H4 (cell line): Measurements from ENCODE around the gene FAF2. TPM values are rescaled to one million over a fixed set of nuclear protein-coding genes. Genes with fewer than 3 reads are reported as not detected.
"Not testable (repeated sequence)": the region's sequence is repeated elsewhere in the genome, so short reads cannot be mapped to it uniquely, and the experiment has no call there.

Source experiments
- DNase-seq: peaks from one replicate; pipeline ENCODE4 v3.0.0-alpha.2; 2015; ENCODE audit warnings: low spot score
- total RNA-seq: library from RNA; depleted of rRNA; stranded (reverse); fragments of >200 nt; shearing (Covaris generic); gene quantifications from 2 replicates; pipeline ENCODE4 v1.2.3, GENCODE V29; 2014; rRNA removed

Gene FAF2, protein sequence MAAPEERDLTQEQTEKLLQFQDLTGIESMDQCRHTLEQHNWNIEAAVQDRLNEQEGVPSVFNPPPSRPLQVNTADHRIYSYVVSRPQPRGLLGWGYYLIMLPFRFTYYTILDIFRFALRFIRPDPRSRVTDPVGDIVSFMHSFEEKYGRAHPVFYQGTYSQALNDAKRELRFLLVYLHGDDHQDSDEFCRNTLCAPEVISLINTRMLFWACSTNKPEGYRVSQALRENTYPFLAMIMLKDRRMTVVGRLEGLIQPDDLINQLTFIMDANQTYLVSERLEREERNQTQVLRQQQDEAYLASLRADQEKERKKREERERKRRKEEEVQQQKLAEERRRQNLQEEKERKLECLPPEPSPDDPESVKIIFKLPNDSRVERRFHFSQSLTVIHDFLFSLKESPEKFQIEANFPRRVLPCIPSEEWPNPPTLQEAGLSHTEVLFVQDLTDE
- 59.3 and 64.6 TPM in 2 replicates for total RNA-seq

DNA sequence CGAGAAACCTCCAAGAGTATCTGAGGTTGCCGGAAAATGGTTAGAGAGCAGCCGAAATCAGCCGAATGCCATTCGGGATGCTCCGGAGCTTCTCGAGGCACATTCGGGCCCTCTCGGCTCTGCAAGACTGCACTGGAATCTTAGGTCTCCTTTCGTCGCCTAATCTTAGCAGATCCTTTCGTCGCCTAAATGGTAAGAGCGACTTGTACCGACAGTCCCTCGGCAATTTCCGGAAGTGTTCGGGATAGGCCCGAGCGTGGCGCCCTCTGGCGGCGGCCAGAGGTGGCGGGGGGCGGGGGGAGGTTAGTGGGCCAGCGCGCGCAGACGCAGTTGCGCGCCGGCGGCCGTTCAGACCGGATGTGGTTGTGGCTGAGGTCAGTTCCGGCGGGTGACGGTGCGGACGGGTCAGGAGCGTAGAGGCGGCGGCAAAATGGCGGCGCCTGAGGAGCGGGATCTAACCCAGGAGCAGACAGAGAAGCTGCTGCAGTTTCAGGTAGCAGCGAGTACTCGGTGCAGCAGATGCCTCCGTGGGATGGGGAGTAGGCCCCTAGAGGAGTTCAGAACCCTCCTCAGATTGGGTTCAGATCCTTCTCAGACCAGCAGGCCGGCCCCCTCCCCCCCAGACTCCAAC, at the start of gene FAF2:
Gene FAF2, plus strand, starts transcription at position 408 of the 631 bp plus-strand sequence. Its CDS starts 23 bp downstream, at position 431.
- DNase-seq, result peak; percentile 100

DNA sequence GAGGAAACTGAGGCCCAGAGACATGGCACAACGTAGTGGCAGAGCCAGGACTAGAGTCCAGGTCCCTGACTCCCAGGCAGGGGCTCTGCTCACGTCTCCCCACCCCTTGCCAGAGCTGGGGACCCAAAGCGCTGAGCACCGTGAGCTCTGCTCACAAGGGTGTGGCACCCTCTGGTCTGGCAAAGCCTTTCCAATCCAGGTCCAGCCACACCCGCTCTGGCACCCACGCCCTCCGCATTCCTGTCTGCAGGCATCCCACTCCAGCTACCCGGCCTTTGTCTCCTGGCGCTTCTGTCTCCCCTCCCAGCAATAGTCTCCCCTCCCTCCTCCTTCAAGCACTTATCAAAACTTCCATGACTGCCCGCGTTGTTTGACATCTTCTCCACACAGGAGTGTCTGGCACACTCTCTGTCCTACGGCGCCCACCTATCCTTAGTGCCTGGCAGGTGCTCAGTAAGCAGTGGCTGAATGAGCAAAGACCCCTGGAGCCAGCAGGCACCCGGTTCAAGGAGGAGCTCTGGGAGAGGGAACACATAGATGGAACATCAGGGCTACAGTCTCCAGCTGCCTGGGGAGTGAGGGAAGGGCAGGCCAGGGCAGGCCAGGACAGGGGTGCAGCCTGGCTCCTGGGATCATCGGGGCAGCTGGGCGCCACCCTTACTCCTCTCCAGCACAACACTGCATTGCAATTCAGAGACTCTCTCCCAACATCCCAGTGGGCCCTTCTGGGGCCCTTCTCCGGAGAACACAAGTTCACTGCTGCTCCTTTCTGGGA, 47.6 kb upstream of the FAF2 start:
- DNase-seq, result no peak

DNA sequence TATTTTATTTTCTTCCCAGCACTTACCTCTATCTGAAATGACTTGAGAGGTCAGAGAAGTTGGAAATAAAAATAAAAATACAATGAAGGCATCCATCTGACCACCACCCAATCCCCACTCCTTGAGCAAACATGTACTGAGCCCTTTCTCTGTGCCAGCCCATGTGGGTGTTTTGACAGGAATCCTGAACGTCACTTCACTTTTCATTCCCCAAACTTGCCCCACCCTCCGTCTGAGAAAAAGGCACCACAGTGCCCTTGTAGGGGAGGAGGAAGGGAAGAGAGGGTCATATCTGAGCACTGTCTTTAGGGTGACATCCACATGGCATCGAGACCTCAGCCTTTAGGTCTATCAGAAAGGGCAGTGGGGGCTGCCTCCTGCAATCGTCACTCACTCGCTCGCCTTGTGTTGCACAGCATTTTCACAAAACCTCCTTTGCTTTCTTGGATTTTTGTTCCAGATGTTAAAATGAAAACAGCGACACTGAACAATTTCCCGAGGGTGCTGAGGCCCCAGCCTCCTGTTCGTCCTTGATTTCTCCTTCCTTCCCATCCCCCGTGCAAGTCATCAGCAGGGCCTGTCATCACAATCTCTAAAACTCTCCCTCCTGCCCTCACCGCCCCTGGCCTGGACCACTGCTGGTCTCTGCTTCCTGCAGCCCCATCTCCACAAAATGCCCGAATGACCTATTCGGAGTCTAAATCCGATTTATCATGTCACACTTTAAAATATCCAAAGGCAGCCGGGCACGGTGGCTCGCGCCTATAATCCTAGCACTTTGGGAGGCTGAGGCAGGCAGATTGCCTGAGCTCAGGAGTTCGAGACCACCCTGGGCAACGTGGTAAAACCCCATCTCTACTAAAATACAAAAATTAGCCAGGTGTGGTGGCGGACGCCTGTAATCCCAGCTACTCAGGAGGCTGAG, 46.6 kb upstream of the FAF2 start:
- no peak for DNase-seq

DNA sequence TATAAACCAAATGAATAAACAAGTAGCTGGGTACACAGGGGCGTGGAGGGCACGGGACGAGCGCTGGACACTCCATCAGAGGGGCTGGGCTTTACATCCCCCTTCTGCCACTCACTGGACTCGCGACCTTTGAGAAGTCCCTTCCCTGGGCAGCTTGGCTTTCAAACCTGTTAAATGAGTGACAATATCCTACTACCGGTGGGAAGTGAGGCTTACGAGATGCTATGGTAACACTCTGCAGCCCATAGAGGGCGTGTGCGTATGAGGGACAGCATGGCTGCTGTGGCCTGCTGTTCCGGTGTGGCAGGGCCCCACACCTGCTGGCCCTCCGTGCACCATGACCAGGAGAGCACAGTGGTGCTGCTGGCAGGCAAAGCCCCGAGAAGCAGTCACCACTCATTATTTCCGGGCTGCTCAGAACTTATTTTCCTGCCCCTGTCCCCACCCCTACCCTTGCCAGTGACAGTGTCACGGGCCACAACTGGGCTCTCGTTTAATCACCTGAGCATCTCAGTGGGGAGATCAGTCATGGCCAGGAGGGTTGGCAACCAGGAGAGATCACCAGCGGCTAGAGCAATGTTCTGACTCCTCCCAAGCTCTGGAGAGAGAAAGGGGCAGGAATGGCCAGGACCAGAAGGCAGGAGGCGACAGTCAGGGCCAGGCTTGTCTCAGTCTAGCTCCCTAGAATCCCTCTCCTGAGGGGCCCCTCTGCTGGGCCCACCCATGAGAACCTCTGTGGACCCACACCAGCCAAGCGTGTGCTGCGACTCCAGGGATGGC, 42.3 kb upstream of the FAF2 start:
- DNase-seq, result no peak

DNA sequence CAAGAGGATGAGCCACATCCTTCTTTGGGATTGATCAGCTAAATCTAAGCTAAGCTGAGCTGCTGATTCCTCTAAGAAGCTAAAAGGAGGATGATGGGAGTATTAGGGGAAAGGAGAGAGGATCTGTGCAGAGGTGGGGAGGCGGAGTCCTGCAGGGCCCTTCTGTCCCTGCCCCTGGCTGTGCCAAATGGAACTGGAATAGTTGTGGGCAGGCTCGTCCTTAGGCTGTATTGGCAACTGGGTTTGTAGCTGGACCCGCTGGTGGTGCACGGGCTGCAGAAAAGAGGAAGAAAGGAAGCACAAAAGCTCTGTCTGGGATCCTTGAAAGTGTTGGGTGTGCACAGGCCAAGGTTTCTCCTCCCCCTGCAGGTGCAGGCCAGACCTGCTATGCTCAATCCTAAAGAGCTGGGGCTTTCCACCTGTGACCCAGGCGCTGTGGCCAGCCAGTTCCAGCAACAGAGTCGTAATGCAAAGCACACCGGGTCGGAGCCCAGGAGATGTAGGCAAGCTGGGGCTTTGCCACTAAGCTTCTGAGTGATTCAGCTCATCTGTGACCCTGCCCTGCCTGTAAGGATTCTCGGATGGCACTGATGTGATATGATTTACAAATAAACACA, 41.6 kb upstream of the FAF2 start:
- DNase-seq, result no peak

DNA sequence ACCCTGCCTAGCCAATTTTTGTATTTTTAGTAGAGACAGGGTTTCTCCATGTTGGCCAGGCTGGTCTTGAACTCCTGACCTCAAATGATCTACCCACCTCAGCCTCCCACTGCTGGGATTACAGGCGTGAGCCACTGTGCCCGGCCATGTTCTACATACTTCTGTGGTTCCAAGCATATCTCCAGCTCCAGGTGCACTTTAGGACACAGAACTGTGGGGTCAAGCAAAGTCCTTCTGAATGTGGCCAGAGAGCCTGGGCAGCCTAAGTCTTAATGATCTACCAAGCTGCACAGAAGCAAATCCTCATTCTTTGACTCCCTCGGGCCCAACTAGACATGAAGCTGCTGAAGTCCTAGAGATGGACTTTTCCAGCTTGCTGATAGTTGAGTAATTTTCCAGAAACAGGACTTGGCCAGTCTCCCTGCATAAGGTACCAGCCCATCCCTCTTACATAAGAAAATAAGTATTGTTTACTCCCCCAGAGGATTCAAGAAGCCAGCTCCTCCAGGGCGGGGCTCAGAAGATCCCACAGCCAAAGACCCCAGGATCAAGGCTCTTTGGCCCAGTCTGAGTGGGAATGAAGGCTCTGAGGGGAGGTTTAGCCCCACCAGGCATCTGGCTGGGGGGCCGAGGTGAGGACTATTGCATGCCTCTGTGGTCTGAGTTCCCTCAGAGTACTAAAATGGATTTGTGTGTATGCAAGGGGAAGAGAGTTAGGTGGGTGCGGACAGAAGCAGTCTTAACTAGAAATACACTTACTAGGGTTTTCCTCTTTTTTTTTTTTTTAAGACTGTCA, 40.5 kb upstream of the FAF2 start:
- DNase-seq, result no peak

DNA sequence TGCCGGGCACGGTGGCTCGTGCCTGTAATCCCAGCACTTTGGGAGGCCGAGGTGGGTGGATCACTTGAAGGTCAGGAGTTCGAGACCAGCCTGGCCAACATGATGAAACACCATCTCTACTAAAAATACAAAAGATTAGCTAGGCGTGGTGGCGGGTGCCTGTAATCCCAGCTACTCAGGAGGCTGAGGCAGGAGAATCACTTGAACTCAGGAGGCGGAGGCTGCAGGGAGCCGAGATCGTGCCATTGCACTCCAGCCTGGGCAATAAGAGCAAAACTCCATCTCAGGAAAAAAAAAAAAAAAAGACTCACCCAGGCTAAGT, 40.0 kb upstream of the FAF2 start:
- not testable (repeated sequence) for DNase-seq

DNA sequence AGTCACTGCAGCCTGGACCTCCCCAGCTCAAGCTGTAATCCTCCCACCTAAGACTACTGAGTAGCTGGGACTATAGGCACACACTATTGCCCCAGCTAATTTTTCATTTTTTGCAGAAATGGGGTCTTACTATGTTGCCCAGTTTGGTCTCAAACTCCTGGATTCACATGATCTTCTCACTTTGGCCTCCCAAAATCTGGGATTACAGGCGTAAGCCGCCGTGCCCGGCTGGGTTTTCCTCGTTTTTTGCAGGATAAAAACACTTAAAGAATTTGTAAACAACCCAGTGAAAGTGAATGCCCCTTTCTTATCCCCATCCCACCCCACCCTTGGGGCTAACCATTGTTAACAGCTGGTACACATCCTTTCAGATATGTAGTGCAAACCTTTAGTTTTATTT, 39.6 kb upstream of the FAF2 start:
- DNase-seq, result no peak

DNA sequence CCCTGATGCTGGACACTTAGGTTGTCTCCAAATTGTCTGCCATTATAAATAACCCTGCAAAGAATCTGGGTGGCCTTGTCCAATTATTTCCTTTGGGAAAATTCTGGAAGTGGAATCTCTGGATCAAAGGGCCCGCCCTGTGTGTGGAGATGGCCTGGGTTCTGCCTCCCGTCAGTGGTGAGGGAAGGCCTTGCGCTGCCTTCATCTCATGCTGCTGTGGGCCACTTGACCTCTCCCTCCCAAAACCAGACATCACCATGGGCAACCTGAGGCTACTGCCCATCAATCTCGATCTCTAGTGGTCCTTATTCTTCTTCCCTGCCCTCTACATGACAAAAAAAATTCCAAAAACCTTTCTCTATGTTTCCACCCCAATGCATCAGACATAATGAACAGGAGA, 38.4 kb upstream of the FAF2 start:
- DNase-seq, result no peak

DNA sequence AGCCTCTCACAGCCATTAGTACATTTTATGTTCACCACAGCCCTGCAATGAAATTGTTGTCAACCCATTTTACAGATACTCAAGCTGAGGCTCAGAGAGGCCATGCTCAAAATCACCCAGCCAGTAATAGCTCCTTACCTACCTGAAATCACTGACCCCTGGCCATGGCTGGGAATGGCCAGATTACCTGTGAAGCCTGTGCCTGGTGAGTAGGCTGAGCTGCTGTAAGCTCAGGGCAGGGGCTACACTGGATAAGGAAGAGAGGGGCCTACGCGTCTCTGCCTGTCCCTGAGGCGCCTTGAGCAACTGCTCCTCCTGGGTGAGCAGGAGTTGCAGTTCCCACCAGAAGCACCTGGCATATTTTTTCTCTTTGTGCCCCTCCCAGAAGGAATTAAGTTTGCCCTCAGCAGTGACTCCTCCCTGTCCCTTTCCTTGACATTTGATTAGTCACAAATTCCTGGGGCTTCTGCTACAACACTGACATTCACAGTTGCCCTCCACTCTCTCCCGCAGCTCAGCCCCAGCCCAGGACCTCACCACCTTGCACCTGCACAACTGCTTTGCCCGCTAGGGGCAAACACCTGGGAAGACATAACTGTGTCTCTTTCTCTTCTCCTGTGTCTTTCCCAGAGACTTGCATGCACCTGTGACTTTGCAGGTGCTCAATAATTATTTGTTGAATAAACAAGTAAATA, 37.6 kb upstream of the FAF2 start:
- DNase-seq, result no peak

DNA sequence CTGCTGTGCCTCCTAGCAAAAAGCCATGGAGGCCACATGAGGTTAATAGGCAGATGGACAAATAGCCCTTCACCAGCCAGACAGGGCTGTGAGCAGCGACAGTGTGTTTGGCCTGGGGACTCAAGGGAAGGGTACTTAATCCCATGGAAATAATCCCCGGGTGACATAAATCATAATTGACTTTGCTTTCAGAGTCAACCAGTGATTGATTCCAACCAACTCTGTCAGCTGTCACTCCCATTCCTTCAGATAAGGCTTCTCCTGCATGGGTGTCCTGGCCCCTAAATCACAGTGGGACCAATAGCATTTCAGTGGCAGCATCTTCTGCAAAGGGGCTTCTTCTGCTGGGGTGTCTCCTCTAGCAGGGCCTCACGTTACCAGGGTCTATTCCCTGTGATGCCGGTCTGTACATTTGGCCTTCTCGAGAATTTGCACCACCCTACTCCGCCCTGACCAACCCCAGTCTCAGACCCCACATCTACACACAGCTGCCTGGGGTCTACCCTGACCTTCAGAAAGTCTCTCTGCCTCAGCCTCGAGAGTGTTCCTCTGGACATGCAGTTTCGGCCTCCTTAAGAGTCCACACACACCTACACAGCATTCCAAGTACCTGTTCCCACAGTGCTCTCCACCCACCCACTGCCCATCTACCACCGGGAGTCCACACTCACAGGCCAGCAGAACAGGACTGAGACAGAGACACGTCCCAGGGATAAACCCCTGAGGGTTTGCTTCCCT, 35.5 kb upstream of the FAF2 start:
- peak; percentile 4 for DNase-seq

DNA sequence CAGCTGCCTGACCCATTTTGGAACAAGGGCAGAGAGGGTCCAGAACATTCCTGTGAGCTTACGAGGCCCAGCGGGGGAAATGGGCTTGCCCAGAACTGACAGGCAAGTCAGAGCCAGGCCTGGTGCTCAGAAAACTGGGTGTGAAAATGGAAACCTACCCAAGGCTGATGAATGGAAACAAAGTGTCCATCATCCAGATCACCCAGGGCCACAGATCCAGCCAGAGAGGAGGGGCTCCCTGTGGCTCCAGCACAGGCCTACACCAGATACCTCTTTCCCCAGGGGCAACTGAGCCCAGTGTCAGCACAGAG, 35.0 kb upstream of the FAF2 start:
- DNase-seq, result peak; percentile 6

DNA sequence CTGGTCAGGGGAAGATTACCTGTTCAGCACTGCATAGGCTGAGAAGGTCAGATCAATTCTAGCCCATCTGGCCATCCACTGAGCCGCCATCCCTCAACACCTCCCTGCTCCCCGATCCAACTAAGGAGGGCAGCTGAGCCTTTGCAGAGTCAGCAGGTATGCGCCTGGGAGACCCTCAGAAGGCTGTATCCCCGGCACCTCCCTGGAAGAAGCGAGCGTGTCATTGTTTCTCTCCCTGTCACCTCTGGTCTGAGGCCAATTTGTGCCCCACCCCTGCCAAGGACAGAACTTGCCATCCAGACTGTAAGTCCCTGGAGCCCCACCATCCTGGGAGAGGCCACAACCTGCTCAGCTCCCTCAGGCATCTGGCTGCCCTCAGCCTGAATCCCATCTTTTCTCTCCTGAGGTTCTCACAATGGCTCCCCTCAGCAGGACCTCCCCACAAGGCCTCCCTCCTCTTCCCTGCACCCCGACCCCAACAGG, 34.4 kb upstream of the FAF2 start:
- DNase-seq, result peak; percentile 8

DNA sequence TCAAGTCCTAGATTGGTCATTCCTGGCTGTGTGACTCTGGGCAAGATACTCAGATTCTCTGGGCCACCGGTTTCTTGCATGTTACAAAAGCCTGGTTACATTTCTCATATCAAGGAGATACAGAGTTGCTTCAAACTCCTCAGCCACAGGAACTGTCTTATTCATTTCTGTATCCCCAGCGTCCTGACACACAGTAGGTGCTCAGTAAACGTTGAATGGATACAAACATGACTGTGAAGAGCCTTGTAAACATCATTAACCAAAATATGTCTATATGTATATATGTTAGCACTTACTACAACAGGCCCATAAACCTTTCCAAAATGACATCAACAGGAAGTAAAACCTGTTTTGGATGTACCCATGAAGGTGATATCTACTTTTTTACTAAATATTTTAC, 33.5 kb upstream of the FAF2 start:
- no peak for DNase-seq

DNA sequence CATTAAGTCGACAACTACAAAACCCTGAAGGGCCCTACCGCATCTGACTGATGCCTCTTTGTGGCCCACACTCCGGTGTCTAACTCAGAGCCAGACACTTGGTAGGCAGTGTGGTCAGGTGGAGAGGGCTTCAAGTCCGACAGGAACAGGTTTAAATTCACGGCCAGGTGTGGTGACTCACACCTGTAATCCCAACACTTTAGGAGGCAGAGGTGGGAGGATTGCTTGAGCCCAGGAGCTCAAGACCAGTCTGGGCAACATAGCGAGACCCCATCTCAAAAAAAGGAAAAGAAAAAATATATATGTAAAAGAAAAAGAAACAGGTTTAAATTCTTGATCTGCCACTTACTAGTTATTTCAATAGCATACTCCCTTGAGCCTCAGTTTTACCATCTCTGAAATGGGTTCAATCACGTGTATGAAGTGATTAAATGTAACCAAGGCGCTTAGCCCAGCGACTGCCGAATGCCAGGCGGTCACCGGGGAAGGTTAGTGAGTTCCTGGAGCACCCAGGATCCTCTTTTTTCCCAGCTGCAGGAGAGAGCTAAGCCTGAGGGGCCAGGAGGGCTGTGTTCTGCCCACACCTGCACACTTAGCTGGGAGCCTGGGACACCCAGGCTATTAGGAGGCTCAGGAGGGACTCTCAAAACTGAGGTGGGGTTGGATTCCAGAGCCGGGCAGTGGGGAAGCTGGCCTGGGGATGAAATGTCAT, 32.8 kb upstream of the FAF2 start:
- peak; percentile 9 for DNase-seq

DNA sequence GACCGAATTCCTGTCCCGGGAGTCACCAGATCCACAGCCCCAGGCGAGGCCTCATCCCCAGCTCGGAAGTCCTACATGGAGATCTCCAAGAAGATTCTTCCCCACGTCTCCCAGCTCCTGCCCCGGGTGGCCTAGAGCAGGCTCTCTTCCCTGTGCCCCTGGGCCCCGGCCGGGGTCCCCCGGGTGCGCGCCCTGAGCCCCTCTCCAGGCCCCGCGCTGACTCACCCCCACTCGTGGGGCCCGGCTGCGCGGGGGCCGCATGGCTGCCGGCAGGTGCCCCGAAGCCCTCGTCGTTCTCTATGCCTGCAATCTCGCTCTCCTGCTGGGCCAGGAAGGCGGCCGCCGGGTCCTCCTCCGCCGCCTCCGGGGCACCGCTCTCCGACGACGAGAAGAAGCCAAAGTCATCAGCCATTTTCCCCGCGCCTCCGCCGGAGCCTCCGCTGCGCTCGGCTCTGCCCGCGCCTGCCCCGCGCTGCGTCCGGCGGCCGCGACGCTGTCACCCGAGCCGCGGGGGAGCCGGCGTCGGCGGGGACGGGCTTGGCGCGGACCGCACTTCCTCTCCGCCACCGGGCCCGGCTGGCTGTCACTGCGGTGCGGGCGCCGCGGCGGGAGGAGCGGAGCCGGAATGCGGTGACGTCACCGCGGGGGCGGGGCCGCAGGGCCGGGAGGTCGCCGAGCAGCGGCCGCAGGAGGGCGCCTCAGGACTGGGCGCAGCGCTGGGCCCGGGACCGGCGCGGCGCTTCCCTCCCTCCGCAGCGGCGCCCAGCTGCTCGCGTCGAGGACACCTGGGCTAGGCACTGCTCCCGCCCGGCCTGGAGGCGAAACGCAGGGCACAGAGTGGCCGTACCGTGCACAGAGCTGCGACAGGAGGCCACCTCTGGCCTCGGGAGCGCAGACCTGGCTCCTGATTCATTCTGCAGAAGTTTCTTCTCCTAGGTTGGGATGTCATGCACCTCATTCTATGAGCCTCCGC, 31.9 kb upstream of the FAF2 start, which contains the start of gene CLTB:
Gene CLTB, minus strand, starts transcription at position 588 of the 973 bp plus-strand sequence. Its CDS starts 176 bp downstream, at position 412.
- peak; percentile 85 for DNase-seq
